SK-N-SH (cell line): ENCODE results near the gene GPR158. TPM values are rescaled to one million over a fixed set of nuclear protein-coding genes. Genes with fewer than 3 reads are reported as not detected.

Experiments
- CTCF ChIA-PET: fragments of 300-600, 350-600 bp; formaldehyde crosslinking; extraction: SDS; loops from one replicate; lab custom pipeline; 2021; lab: Yijun Ruan, JAX
- POLR2A ChIA-PET: fragments of 350-600 bp; sonication (Branson Sonifier 250); formaldehyde crosslinking; extraction: SDS; loops from one replicate; lab custom pipeline; 2020; ENCODE audit warnings: antibody characterized with exemption, inconsistent platforms; lab: Yijun Ruan, JAX
- DNase-seq: peaks from one replicate; pipeline ENCODE4 v3.0.0; 2012
- H2AFZ ChIP-seq: fragments of 200-600 bp; sonication (generic); 2 replicates; pipeline ENCODE4 v1.8.1; 2016; ENCODE audit warnings: antibody characterized with exemption, mild to moderate bottlenecking, low read depth
- H3F3A ChIP-seq: fragments of 200-600 bp; sonication (generic); replicated peaks from 2 replicates; pipeline ENCODE3; 2016; ENCODE audit warnings: antibody characterized with exemption, mild to moderate bottlenecking; ENCODE audit not compliant: insufficient read depth
- H3K27ac ChIP-seq, 2 experiments: fragments of 200-500 bp in 1 of 2; fragments of 200-600 bp in 1 of 2; sonication (Bioruptor generic) in 1 of 2; sonication (generic), shearing (Covaris generic) in 1 of 2; 2 replicates each; pipeline versions ENCODE4 v1.5.1 to v1.6.1; 2014 to 2016; ENCODE audit warnings: low read depth in 2 of 2, inconsistent platforms in 1 of 2, low read length in 1 of 2, mild to moderate bottlenecking in 1 of 2, mixed read lengths in 1 of 2
- H3K27me3 ChIP-seq: fragments of 200-600 bp; sonication (generic), shearing (Covaris generic); 2 replicates; pipeline ENCODE4 v1.6.1; 2016; ENCODE audit warnings: mixed run types; ENCODE audit not compliant: insufficient read depth
- H3K36me3 ChIP-seq, 2 experiments: fragments of 200-500 bp in 1 of 2; fragments of 200-600 bp in 1 of 2; sonication (Bioruptor generic) in 1 of 2; sonication (generic) in 1 of 2; replicated peaks in 1 of 2; 2 replicates each; pipeline versions ENCODE3 to v1.5.1; 2014 to 2016; ENCODE audit warnings: low read length in 1 of 2, mild to moderate bottlenecking in 1 of 2; ENCODE audit not compliant: insufficient read depth in 2 of 2, control insufficient read depth in 1 of 2
- H3K4me1 ChIP-seq, 2 experiments: fragments of 200-500 bp in 1 of 2; fragments of 200-600 bp in 1 of 2; sonication (Bioruptor generic) in 1 of 2; sonication (generic), shearing (Covaris generic) in 1 of 2; 2 replicates each; pipeline versions ENCODE4 v1.5.1 to v1.6.1; 2014 to 2016; ENCODE audit warnings: low read depth in 1 of 2, low read length in 1 of 2, mixed run types in 1 of 2; ENCODE audit not compliant: insufficient read depth in 2 of 2, control insufficient read depth in 1 of 2
- H3K4me2 ChIP-seq: fragments of 200-600 bp; sonication (generic), shearing (Covaris generic); 2 replicates; pipeline ENCODE4 v1.6.1; 2017; ENCODE audit warnings: mixed run types
- H3K4me3 ChIP-seq, 2 experiments: fragments of 200-500 bp in 1 of 2; fragments of 200-600 bp in 1 of 2; sonication (Bioruptor generic) in 1 of 2; sonication (generic), shearing (Covaris generic) in 1 of 2; 2 replicates each; pipeline versions ENCODE4 v1.5.1 to v1.8.1; 2014 to 2016; ENCODE audit warnings: low read depth in 2 of 2, inconsistent platforms in 1 of 2, low read length in 1 of 2, mild to moderate bottlenecking in 1 of 2, mixed read lengths in 1 of 2, moderate library complexity in 1 of 2
- H3K79me2 ChIP-seq: fragments of 200-600 bp; sonication (generic); 2 replicates; pipeline ENCODE4 v1.8.1; 2017; ENCODE audit warnings: mild to moderate bottlenecking; ENCODE audit not compliant: insufficient read depth
- H3K9ac ChIP-seq: fragments of 200-600 bp; sonication (generic); 2 replicates; pipeline ENCODE4 v1.6.1; 2017; ENCODE audit warnings: mixed run types
- H3K9me2 ChIP-seq: fragments of 200-600 bp; sonication (generic); 2 replicates; pipeline ENCODE4 v1.6.1; 2017; ENCODE audit warnings: mixed run types
- H3K9me3 ChIP-seq: fragments of 200-600 bp; sonication (generic); 2 replicates; pipeline ENCODE4 v1.6.1; 2017; ENCODE audit warnings: mixed run types, mild to moderate bottlenecking, moderate library complexity
- H4K20me1 ChIP-seq: fragments of 200-600 bp; sonication (generic); 2 replicates; pipeline ENCODE4 v1.6.1; 2017; ENCODE audit warnings: mild to moderate bottlenecking, mixed run types; ENCODE audit not compliant: insufficient read depth
- CHD2 ChIP-seq: fragments of 150-350 bp; IDR thresholded peaks from 2 replicates; pipeline ENCODE4 v1.6.1; 2018; ENCODE audit warnings: low read length; ENCODE audit not compliant: partially characterized antibody
- EZH2phosphoT487 ChIP-seq: fragments of 200-600 bp; sonication (generic); IDR thresholded peaks from 2 replicates; pipeline ENCODE4 v1.6.1; 2017; ENCODE audit warnings: low read depth, mixed run types, mild to moderate bottlenecking, antibody characterized with exemption, moderate library complexity, borderline replicate concordance
- GATA2 ChIP-seq: sonication (generic); formaldehyde crosslinking; IDR thresholded peaks from 2 replicates; pipeline ENCODE4 v1.5.0; 2020; ENCODE audit warnings: mild to moderate bottlenecking, missing genetic modification reagents
- MEF2A ChIP-seq: IDR thresholded peaks from 2 replicates; pipeline ENCODE4 v1.4.0; 2012; ENCODE audit warnings: low read depth, borderline replicate concordance
- MXI1 ChIP-seq: IDR thresholded peaks from 2 replicates; pipeline ENCODE4 v1.6.1; 2012; ENCODE audit warnings: mild to moderate bottlenecking, low read depth, low read length, improper control_type of control experiment
- NRF1 ChIP-seq: IDR thresholded peaks from 2 replicates; pipeline ENCODE4 v1.6.1; 2012; ENCODE audit warnings: low read depth, mild to moderate bottlenecking, low read length
- PBX3 ChIP-seq: IDR thresholded peaks from 2 replicates; pipeline ENCODE4; 2012
- RAD21 ChIP-seq: IDR thresholded peaks from 2 replicates; pipeline ENCODE4 v1.6.1; 2012; ENCODE audit warnings: mild to moderate bottlenecking, low read length
- REST ChIP-seq: IDR thresholded peaks from 2 replicates; pipeline ENCODE4 v1.6.1; 2012; ENCODE audit warnings: mild to moderate bottlenecking, low read depth, low read length, moderate library complexity
- RFX5 ChIP-seq: IDR thresholded peaks from 2 replicates; pipeline ENCODE4 v1.6.1; 2012; ENCODE audit warnings: mild to moderate bottlenecking, improper control_type of control experiment, low read length
- RXRA ChIP-seq: IDR thresholded peaks from 2 replicates; pipeline ENCODE4 v1.4.0; 2012; ENCODE audit warnings: low read depth, mild to moderate bottlenecking, borderline replicate concordance
- SMC3 ChIP-seq: IDR thresholded peaks from 2 replicates; pipeline ENCODE4 v1.6.1; 2012; ENCODE audit warnings: low read depth, low read length, improper control_type of control experiment
- TAF1 ChIP-seq: IDR thresholded peaks from 2 replicates; pipeline ENCODE4 v1.6.1; 2012; ENCODE audit warnings: low read depth, mild to moderate bottlenecking, low read length, moderate library complexity, borderline replicate concordance
- TCF12 ChIP-seq: IDR thresholded peaks from 2 replicates; pipeline ENCODE4 v1.4.0; 2012
- USF1 ChIP-seq: IDR thresholded peaks from 2 replicates; pipeline ENCODE4 v1.4.0; 2012; ENCODE audit warnings: low read depth, borderline replicate concordance
- YY1 ChIP-seq: IDR thresholded peaks from 2 replicates; pipeline ENCODE4 v1.4.0; 2012; ENCODE audit warnings: low read depth, mild to moderate bottlenecking
- ZBTB33 ChIP-seq: IDR thresholded peaks from 2 replicates; pipeline ENCODE4 v1.4.0; 2012; ENCODE audit warnings: low read depth, borderline replicate concordance
- WGBS: methylation state at CpG from one replicate; pipeline ENCODE4 v1.1.6; 2017; ENCODE audit warnings: low lambda C conversion rate; 5-methylcytosine and 5-hydroxymethylcytosine counted together
- polyA plus RNA-seq, 3 experiments: library from polyadenylated mRNA; depleted of rRNA; stranded (reverse); fragments of >200 nt; gene quantifications; 2 replicates each; pipeline ENCODE4 v1.2.3, GENCODE V29; 2012

GPR158 gene
- polyA plus RNA-seq, 1 of the 3 experiments (the other 2 are of a cell fraction) = not detected

- TF ChIP-seq MXI1 (no peak), NRF1 (no peak), MEF2A (no peak), ZBTB33 (no peak), TAF1 (no peak), TCF12 (no peak), EZH2phosphoT487 (no peak), REST (no peak), RAD21 (no peak), YY1 (no peak), SMC3 (no peak), USF1 (no peak), PBX3 (no peak), GATA2 (CRISPR knock-in tag) (no peak), RXRA (no peak), CHD2 (no peak), RFX5 (no peak)
- TF ChIP-seq, all 33 proteins: peak for 0
- Histone ChIP-seq H4K20me1 (no peaks in the 10 kb centered on the region), H3K27me3 (no peaks in the 10 kb centered on the region), H3K27ac (no peak overlapping the region), H3K9ac (no peak overlapping the region), H2AFZ (no peak overlapping the region), H3K4me3 (no peak overlapping the region), H3K4me2 (no peak overlapping the region), H3K9me3 (no peaks in the 10 kb centered on the region), H3K79me2 (no peaks in the 10 kb centered on the region), H3F3A (no peaks in the 10 kb centered on the region), H3K9me2 (no peaks in the 10 kb centered on the region), H3K36me3 (no peaks in the 10 kb centered on the region), H3K4me1 (no peaks in the 10 kb centered on the region; a peak in 1 of 4 replicates)
- CTCF ChIA-PET = no interaction called here
- 17% methylated on average over 4 of the region's 4 CpGs for WGBS
- no peak for DNase-seq
- POLR2A ChIA-PET = no interaction called here
Measured at GRCh38 chr10:25562547-25562946, 387.7 kb downstream of the GPR158 start.
